SK-N-SH (cell line): ENCODE data around the gene DCAKD.

ENCODE experiments used
- CTCF ChIP-seq: fragments of 200-600 bp; sonication (generic); IDR thresholded peaks from 2 replicates; pipeline ENCODE4 v1.6.1; 2017; ENCODE audit warnings: antibody characterized with exemption, mild to moderate bottlenecking, moderate library complexity
- EP300 ChIP-seq, 2 experiments: IDR thresholded peaks; 2 replicates each; pipeline versions ENCODE4 v1.4.0 to v1.6.1; 2012; ENCODE audit warnings: borderline replicate concordance in 1 of 2, low read depth in 1 of 2, low read length in 1 of 2
- EZH2phosphoT487 ChIP-seq: fragments of 200-600 bp; sonication (generic); IDR thresholded peaks from 2 replicates; pipeline ENCODE4 v1.6.1; 2017; ENCODE audit warnings: low read depth, mixed run types, mild to moderate bottlenecking, antibody characterized with exemption, moderate library complexity, borderline replicate concordance
- FOXJ3 ChIP-seq: sonication (generic); formaldehyde crosslinking; IDR thresholded peaks from 2 replicates; pipeline ENCODE4 v1.5.1; 2020; ENCODE audit warnings: mild to moderate bottlenecking, missing genetic modification reagents
- GABPA ChIP-seq: IDR thresholded peaks from 2 replicates; pipeline ENCODE4 v1.4.0; 2012; ENCODE audit warnings: low read depth, mild to moderate bottlenecking
- IRF3 ChIP-seq: fragments of 150-350 bp; IDR thresholded peaks from 2 replicates; pipeline ENCODE4 v1.6.1; 2016; ENCODE audit warnings: mild to moderate bottlenecking, low read depth, low read length
- MAX ChIP-seq: IDR thresholded peaks from 2 replicates; pipeline ENCODE4 v1.4.0; 2012; ENCODE audit warnings: low read depth
- POLR2AphosphoS5 ChIP-seq: IDR thresholded peaks from 2 replicates; pipeline ENCODE4 v1.6.1; 2012; ENCODE audit warnings: low read depth, low read length
- RAD21 ChIP-seq: IDR thresholded peaks from 2 replicates; pipeline ENCODE4 v1.6.1; 2012; ENCODE audit warnings: mild to moderate bottlenecking, low read length
- REST ChIP-seq: IDR thresholded peaks from 2 replicates; pipeline ENCODE4 v1.6.1; 2012; ENCODE audit warnings: mild to moderate bottlenecking, low read depth, low read length, moderate library complexity
- SMC3 ChIP-seq: IDR thresholded peaks from 2 replicates; pipeline ENCODE4 v1.6.1; 2012; ENCODE audit warnings: low read depth, low read length, improper control_type of control experiment
- TAF1 ChIP-seq: IDR thresholded peaks from 2 replicates; pipeline ENCODE4 v1.6.1; 2012; ENCODE audit warnings: low read depth, mild to moderate bottlenecking, low read length, moderate library complexity, borderline replicate concordance
- TCF12 ChIP-seq: IDR thresholded peaks from 2 replicates; pipeline ENCODE4 v1.4.0; 2012

- TF ChIP-seq RAD21 (peak; percentile 44; the same call in 1 of the 2 replicates), SMC3 (no peak; the same call in 1 of the 2 replicates), TCF12 (peak; percentile 79; the same call in 1 of the 2 replicates), FOXJ3 (CRISPR knock-in tag) (peak; percentile 97), CTCF (no peak), MAX (no peak), EP300 (IDR thresholded peaks at IDR 0.05; ENCODE audit: borderline replicate concordance in 1 of 2, low read depth in 1 of 2, low read length in 1 of 2) (peak in 1 of 2 experiments; percentile 96; a peak in 2 of 4 replicates), GABPA (no peak), POLR2AphosphoS5 (peak; percentile 30; the same call in 1 of the 2 replicates), TAF1 (no peak), EZH2phosphoT487 (no peak), IRF3 (no peak), REST (no peak)
These were observed 19.9 kb downstream of the DCAKD start for GRCh38 chr17:45031231-45032173.
